NCI-H1105 treated with DMSO at 0.1 percent for 48 hours (cell line): ENCODE measurements around the gene TLCD3A.
"Not testable (repeated sequence)": the region's sequence is repeated elsewhere in the genome, so short reads cannot be mapped to it uniquely, and the experiment has no call there.

Source experiments
- DNase-seq: peaks from one replicate; lab custom pipeline; 2025; lab: John Stamatoyannopoulos, UW

TLCD3A gene

GRCh38 chr17:708132-708531 lies 24.3 kb upstream of the TLCD3A start:
- no peak for DNase-seq

GRCh38 chr17:718075-718474 lies 14.3 kb upstream of the TLCD3A start:
- DNase-seq, result no peak

- no peak for DNase-seq
Observed at GRCh38 chr17:720706-721539, 11.5 kb upstream of the TLCD3A start.

DNA sequence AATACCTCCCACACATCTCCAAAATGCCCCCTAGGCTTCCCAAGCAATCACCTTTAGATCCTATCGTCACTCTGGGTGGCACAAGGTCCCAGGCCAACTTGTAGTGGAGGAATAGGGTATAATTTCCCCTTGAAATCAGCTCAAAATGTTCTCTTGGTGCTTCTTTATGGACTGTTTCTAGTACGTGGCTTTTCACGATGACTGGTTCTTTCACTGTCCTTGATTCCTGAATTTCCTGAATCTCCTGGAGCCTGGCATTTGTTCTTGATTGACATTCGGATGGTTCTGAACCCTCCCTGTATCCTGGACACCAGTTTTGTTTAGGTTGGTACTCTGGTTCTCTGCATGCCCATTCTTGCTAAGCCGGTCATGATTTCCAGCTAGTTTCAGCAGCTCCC lies 10.9 kb upstream of the TLCD3A start:
- DNase-seq, result no peak

DNA sequence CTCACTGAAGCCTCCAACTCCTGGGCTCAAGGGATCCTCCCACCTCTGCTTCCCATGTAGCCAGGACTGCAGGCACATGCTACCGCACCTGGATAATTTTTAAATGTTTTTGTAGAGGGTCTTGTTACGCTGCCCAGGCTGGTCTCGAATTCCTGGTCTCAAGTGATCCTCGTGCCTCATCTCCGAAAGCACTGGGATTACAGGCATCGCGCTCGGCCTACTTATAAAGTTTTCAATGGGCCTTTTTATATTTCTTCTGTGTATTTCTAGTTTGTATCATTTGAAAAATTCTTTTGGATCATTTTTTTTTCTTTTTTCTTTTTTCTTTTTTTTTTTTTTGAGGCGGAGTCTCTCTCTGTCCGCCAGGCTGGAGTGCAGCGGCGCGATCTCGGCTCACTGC lies 7.3 kb upstream of the TLCD3A start:
- DNase-seq, result no peak

DNA sequence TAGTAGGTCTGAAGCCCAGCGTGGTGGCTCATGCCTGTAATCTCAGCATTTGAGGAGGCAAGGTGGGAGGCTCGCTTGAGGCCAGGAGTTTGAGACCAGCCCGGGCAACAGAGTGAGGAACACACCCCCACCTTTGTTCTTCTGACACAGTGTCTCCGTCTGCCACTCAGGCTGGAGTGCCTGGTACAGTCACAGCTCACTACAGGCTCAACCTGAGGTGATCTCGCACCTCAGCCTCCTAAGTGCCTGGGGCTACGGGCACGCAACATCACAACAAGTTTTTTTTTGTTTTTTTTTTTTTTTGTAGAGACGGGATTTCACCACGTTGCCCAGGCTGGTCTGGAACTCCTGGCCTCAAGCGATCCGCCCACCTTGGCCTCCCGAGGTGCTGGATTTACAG lies 6.7 kb upstream of the TLCD3A start:
- DNase-seq, result no peak

GRCh38 chr17:726271-726919 lies 6.0 kb upstream of the TLCD3A start:
- no peak for DNase-seq

DNA sequence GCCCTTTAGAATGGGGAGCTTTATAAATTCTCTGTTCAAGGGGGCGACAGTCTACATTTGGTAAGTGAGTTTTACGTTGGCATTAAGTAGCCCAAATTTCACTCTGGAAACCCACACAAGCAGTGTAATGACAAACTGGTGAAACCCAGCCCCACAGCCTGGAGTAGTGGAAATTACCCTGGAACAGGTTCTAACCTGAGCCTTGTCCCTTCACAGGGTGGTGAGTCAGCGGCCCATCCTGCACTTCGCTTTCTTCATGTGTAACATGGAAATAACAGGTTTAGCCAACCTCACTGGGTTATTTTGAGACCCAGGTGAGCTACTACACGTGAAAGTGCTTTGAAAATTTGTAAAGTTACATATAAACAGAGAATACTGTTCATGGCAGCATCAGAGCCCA lies 3.5 kb upstream of the TLCD3A start:
- no peak for DNase-seq

- DNase-seq, result no peak
Observed at GRCh38 chr17:731644-732066, 741 bp upstream of the TLCD3A start.

DNA sequence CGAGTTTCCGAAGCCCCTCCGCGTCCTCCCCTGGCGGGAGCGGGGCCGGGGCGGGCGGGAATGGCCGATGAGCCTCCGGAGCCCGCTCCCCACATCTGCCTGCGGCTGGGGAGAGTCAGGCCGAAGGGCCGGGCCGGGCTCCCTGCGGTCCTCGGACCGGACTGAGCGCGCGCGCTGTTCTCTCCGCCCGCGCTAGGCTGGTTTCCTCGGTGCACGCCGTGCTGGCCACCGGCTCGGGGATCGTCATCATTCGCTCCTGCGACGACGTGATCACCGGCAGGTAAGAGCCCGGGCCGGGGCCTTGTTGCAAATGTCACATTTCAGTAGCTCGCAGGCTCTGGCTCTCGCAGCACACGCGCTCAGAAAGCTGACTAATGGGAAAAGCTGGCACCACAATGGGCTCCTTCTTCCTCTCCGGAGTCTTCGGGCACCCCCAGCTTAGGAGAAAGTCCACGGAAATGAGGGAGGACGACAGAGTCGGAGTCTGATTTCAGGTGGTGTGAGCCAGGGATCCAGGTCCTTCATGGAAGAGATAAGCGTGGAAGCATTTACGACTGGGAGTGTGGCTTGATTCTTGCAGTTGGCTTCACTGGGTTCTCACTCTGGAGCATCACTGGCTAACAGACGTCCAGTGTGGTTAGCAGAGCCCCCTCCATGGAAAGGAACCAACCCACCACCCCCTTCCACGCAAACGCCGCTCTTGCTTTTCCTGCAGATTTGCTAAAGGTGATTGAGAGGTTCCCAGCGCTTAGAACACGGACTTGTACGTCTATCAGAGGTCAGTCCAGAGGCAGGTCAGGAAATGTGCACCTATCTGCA lies 715 bp downstream of the TLCD3A start:
- no peak for DNase-seq

DNA sequence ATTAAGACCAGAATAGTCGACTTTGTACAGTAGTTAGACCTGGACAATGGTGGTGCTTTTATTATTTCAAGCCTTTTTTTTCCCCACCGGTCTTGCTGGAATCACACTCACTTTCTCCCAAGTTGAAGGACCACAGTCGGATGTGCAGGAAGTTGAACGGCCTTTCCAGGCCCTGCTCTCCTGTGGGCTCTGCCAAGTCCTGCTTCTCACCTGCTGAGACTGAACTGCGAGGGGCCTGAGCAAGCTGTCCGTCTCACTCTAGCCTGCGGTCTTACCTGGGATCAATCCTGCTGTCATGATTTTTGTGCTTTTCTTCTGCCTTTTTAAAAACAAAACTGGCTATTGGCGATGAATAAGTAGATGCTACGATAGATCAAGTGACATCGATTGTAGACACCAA lies 1.3 kb downstream of the TLCD3A start:
- no peak for DNase-seq

- DNase-seq, result no peak
Observed at GRCh38 chr17:737561-738113, 5.2 kb downstream of the TLCD3A start.

DNA sequence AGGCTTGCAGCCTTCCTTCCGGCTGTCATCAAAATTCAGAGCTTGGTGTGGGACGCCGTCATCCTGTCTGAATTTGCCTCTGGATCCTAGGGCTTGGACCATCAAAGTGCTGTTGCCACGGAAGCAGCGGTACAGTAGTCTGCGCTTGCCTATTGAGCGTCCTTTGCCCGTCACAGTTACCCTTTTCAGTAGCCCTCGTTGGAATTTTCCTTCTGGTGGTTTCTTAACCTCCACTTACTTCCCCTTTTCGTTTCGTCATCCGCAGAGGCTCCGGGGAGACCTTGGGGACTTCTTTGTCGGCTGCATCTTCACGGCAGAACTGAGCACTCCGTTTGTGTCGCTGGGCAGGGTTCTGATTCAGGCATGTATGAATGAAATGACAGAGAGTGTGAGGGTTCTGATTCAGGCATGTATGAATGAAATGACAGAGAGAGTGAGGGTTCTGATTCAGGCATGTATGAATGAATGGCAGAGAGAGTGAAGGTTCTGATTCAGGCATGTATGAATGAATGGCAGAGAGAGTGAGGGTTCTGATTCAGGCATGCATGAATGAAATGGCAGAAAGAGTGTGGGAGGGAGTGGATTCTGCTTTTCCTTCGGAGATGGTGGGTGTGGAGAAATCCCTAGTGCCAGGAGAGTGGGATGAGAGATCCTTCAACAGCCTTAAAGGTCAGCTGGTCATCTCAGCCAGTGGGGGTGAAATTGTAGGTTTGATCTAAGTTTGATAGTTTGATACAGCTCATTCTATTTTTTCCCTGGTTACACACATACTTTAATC lies 8.0 kb downstream of the TLCD3A start:
- no peak for DNase-seq

DNA sequence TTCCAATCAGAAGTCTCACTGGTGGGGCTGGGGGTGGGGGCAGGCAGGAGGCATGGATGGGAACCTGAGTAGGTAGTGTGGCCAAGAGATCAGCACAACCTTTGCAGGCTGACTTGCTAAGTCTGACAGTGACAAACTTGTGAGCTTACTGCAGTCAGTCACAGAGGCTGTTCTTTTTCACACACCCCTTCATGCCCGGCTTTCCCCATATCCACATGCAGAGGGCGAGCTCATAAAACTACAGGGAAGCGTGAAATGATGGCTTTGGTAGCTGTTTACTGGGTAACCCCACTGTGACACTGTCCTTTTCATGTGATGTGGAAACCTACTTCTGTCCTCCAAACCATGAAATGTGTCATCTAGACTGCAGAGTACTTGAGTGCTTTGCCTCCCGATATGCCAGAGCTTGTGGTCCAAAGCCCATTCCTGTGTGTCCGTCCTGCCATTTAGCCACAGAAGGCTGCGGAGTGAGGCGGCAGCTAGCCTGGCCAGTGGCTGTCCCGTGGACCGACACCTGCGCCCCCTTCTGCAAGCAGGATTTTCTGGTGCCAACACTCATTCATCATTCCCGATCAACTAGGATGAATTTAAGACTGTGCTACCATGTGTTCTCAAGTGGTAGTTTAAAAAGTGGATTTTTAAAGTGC lies 9.9 kb downstream of the TLCD3A start:
- DNase-seq, result no peak

- no peak for DNase-seq
Observed at GRCh38 chr17:743139-743538, 10.7 kb downstream of the TLCD3A start.

GRCh38 chr17:744937-745336 lies 12.5 kb downstream of the TLCD3A start:
- no peak for DNase-seq

GRCh38 chr17:745406-745805 lies 13.0 kb downstream of the TLCD3A start:
- DNase-seq, result no peak

- DNase-seq, result no peak
Observed at GRCh38 chr17:746181-746580, 13.8 kb downstream of the TLCD3A start.

- DNase-seq, result no peak
Observed at GRCh38 chr17:746783-747629, 14.6 kb downstream of the TLCD3A start.

GRCh38 chr17:748604-749003 lies 16.2 kb downstream of the TLCD3A start:
- not testable (repeated sequence) for DNase-seq
